ENCODE measurements around the gene BCL2L14.
A peak's percentile ranks its signal among the peaks of the same experiment; 100 is the strongest.

BCL2L14 gene

GRCh38 chr12:12070674-12071656 lies at the start of gene BCL2L14:
Gene BCL2L14 (plus strand): TSS chr12:12070939. CDS start chr12:12079306, 8,367 bp downstream.
- DNase-seq, result no peak

GRCh38 chr12:12022306-12022936 lies 48.3 kb upstream of the BCL2L14 start:
- no peak for DNase-seq

DNA sequence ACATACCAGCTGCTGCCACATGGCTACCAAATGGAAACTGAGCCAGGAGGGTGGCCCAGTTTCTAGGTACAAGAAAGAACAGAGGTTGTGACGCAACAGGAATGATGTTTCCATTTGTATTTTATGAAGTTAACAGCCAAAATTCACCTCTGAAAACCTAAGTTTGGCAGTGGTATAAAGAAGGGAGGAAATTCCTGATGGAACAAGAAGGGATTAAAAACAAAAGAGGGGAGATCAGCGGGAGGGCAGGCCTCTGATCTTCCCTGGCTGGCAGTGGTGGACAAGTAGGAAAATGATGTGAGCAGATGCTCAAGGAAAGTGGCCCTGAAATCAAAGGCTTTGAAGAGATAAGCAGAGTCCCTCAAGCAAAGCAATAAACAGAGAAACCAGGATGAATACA lies 47.3 kb upstream of the BCL2L14 start:
- no peak for DNase-seq

DNA sequence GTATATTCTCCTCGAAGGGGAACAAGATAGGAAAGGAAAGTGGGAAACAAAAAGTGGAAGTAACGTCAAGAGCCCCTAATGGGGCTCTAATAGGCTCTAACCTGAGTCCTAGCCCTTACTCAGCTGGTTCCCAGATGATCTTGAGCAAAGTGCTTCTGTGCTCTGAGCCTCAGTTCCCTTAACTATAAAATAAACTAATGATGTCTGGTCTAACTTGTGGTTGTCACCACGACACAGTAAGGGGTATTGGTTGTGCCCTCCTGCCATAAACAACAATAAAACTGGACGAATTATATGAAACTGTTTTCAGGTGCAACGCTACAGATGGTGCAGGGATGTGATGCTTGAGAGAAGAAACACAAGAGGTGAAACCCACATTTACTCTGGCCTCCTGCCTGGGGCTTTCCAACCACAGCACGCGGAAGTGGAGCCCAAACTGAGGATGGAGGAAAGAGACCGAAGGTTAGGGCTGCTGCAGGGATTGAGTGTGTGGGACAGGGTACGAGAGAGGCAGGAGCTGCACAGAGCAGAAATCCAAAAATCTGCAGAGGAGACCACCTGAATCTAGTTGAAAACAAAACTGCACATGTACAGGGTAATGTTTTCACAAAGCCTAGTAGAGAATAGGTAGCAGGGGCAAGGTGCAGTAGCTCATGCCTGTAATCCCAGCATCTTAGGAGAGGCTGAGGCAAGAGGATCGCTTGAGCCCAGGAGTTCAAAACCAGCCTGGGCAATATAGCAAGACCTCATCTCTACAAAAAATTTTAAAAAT lies 45.6 kb upstream of the BCL2L14 start:
- no peak for DNase-seq

DNA sequence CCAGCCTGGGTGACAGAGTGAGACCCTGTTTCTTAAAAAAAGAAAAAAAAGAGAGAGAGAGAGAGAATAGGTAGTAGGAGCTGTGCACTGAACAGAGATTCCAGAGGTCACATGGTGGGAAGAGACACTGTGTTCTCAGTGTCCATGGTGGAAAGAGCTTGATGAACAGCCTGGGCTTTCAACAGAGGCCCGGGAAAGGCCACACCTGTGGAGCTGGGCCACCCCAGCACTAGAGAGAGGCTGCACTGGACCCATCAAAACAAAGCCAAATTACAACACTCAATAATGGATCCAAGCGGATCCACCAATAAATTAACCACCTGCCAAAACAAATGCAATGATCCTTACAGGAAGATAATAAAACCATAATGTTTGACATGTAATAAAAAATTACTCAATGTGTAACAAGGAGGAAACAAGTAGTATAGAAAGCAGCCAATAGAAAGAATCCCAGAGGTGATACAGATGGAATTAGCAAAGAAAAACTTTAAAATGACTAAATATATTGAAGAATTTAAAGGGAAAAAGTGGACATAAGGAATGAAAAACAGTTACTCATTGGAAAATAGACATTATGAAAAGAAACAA lies 44.8 kb upstream of the BCL2L14 start:
- DNase-seq, result no peak

DNA sequence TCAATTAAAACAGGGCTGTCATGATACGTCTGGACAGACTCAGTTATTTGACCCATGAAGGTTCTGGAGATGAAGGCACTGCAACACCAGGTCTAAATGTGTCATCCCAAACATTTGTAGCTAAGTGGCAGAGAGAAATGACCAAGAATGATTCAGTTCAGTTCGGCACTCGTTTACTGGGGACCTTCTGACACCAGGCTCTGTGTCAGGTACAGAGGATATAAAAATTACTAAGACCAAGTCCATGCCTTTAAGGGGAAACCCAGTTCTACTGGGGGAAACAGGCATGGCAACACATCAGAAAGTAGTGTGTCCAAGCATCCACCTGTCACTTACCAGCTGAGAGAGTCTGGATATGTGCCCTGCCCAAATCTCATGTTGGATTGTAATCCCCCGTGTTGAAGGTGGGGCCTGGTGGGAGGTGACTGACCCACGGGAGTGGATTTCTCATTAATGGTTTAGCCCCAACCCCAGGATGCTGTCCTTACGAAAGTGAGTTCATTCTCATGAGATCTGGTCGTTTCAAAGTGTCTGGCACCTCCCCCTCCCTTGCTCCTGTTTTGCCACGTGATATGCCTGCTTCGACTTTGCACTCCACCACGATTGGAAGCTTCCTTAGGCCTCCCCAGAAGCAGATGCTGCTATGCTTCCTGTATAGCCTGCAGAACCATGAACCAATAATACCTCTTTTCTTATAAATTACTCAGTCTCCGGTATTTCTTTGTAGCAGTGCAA lies 41.9 kb upstream of the BCL2L14 start:
- no peak for DNase-seq

DNA sequence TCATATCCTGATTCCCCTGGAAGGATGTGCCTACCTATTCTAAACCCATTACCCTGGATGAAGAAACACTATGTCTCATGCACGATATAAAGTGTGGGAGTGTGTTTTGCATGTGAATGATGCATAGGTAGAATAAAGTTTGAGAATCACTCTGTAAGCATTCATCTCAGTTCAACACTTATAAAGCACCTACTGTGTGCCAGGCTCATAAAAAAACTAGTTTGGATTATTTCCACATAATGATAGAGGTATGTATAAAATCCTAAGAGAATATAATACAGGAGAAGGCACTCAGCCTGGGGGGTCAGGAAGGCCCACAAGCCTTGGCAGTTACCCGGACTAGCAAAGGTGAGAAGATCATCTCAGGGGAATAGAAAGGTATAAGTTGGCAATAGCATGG lies 41.1 kb upstream of the BCL2L14 start:
- DNase-seq, result no peak

- DNase-seq, result no peak
Measured at GRCh38 chr12:12032260-12032791, 38.4 kb upstream of the BCL2L14 start.

DNA sequence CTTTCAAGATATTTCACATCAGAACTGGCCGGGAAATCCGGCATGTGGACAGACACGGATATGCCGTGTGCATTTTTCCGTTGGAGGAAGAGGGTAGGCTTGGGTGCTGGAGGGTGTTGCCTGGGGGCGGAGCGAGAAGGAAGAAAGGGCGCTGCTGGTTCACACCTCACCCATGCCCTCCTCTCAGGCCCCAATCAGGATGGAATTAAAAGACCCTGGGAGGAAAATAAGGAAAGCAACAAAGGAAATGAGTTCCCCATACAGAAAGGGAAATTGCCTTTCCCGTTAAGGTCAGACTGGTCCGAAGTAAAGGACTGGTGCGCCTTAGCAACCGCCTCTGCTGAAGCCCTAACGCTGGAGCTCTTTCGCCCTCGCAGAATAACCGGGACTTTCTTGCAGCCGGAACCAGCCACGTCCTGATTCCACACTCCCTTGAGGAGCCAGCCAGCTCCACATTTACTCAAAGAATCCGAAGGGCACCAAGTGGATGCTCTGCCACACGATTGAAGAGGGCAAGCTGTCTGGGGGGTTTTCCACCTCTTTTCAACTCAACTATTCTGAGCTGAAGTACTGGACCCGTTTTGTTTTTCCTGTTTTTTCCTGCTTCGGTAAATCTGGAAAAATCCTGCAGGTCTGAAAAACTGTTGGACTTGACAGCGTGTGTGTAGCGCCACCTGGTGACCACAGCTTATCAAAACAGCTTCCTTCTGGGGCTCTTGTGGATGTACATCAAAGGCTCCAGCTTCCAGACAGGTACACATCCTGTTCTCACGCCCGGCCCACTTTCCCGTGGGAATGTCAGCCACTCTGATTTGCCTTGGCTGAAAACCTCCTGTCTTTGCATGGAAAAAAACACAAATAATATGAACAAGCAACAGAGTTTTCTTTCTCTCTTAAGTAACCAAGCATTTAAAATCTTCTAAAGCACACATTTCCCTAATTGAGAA lies 37.6 kb upstream of the BCL2L14 start:
- DNase-seq, result peak; percentile 87

GRCh38 chr12:12033824-12034223 lies 36.9 kb upstream of the BCL2L14 start:
- DNase-seq, result no peak

- DNase-seq, result no peak
Measured at GRCh38 chr12:12034344-12034743, 36.4 kb upstream of the BCL2L14 start.

GRCh38 chr12:12035229-12035628 lies 35.5 kb upstream of the BCL2L14 start:
- no peak for DNase-seq

GRCh38 chr12:12036901-12037300 lies 33.8 kb upstream of the BCL2L14 start:
- DNase-seq, result no peak

GRCh38 chr12:12039897-12040296 lies 30.8 kb upstream of the BCL2L14 start:
- DNase-seq, result no peak

- no peak for DNase-seq
Measured at GRCh38 chr12:12046401-12046800, 24.3 kb upstream of the BCL2L14 start.

- no peak for DNase-seq
Measured at GRCh38 chr12:12047682-12048081, 23.1 kb upstream of the BCL2L14 start.

DNA sequence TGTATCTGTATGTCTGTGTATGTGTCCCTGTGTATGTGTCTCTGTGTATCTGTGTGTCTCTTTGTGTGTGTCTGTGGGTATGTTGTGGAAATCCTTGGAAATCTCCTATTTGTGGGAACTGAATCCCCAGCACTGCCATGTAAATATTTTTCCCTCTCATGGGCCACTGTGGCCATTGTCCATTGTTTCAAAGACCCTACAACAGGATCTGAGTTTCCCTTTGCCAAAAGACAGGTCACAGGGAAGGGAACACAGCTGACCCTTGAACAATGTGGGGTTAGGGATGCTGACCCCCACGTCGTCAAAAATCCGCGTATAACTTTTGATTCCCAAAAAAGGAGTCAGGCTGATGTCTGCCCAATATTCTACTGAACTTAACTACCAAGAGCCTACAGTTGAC lies 22.5 kb upstream of the BCL2L14 start:
- DNase-seq, result no peak

DNA sequence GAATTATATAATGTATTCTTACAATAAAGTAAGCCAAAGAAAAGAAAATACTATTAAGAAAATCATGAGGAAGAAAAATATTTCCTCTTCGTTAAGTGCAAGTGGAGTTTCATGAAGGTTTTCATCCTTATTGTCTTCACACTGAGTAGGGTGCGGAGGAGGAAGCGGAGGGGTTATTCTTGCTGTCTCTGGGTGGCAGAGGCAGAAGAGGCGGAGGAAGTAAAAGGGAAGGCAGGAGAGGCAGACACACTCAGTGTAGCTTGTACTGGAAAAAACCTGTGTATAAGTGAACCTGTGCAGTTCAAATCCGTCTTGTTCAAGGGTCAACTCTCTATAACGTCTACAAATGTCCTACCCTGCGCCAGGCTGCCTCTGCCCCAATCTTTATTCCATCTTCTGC lies 22.0 kb upstream of the BCL2L14 start:
- no peak for DNase-seq

- DNase-seq, result no peak
Measured at GRCh38 chr12:12051668-12052067, 19.1 kb upstream of the BCL2L14 start.

- DNase-seq, result no peak
Measured at GRCh38 chr12:12054993-12055392, 15.7 kb upstream of the BCL2L14 start.

GRCh38 chr12:12056951-12057350 lies 13.8 kb upstream of the BCL2L14 start:
- no peak for DNase-seq
